HCT116 (cell line): ENCODE measurements around the gene STAG1. TPM values are rescaled to one million over a fixed set of nuclear protein-coding genes. Genes with fewer than 3 reads are reported as not detected.
A peak's percentile ranks its signal among the peaks of the same experiment; 100 is the strongest.
"Not testable (repeated sequence)": the region's sequence is repeated elsewhere in the genome, so short reads cannot be mapped to it uniquely, and the experiment has no call there.

ENCODE experiments used
- ATAC-seq: fragments of 200-7000 bp; cut with Tn5 transposase; 2 replicates; pipeline ENCODE4 v1.9.1; 2020; ENCODE audit warnings: mild to moderate bottlenecking, moderate library complexity
- BruUV-seq: library from RNA; stranded (reverse); fragments of 400-500 nt; replicated peaks from 2 replicates; lab custom pipeline; 2021; lab: Mats Ljungman, UMichigan
- CTCF ChIA-PET: fragments of 300-600 bp; sonication (Branson Sonifier 250); formaldehyde crosslinking; loops from one replicate; lab custom pipeline; 2021; ENCODE audit warnings: antibody characterized with exemption; lab: Charles Lee
- POLR2A ChIA-PET: fragments of 300-600, 350-600 bp; sonication (Branson Sonifier 250); formaldehyde crosslinking; loops from one replicate; lab custom pipeline; 2021; ENCODE audit warnings: antibody characterized with exemption; lab: Charles Lee
- RAD21 ChIA-PET, 2 experiments: fragments of 300-600 bp; sonication (Branson Sonifier 250); formaldehyde crosslinking; loops; one replicate each; lab custom pipeline; 2023; ENCODE audit warnings: low total read pairs in 2 of 2; ENCODE audit not compliant: uncharacterized antibody in 2 of 2, unreplicated experiment in 2 of 2, low non-redundant PET in 1 of 2; lab: Charles Lee
- DNase-seq: peaks from one replicate; pipeline ENCODE4 v3.0.0-alpha.2; 2010; ENCODE audit warnings: low read depth, low spot score
- H2AFZ ChIP-seq: fragments of 200-600 bp; shearing (Covaris generic), sonication (generic); 2 replicates; pipeline ENCODE4 v1.6.1; 2017; ENCODE audit warnings: low read depth, mixed run types, mixed read lengths, antibody characterized with exemption, low read length; ENCODE audit not compliant: poor library complexity, severe bottlenecking
- H3K27ac ChIP-seq: 2 replicates; pipeline ENCODE4 v1.5.1; 2012; ENCODE audit warnings: low read depth, low read length
- H3K27me3 ChIP-seq: fragments of 200-600 bp; sonication (generic); 2 replicates; pipeline ENCODE4 v1.6.1; 2016; ENCODE audit warnings: mixed run types, low read length, mixed read lengths; ENCODE audit not compliant: insufficient read depth
- H3K36me3 ChIP-seq, 2 experiments: fragments of 200-500 bp in 1 of 2; fragments of 200-600 bp in 1 of 2; sonication (Bioruptor generic) in 1 of 2; sonication (generic) in 1 of 2; 2 replicates each; pipeline versions ENCODE4 v1.5.1 to v1.6.1; 2014 to 2016; ENCODE audit warnings: low read length in 2 of 2, inconsistent platforms in 1 of 2, mixed read lengths in 1 of 2, mixed run types in 1 of 2; ENCODE audit not compliant: insufficient read depth in 2 of 2, control insufficient read depth in 1 of 2
- H3K4me1 ChIP-seq, 2 experiments: fragments of 200-600 bp in 1 of 2; sonication (generic) in 1 of 2; 2 replicates each; pipeline versions ENCODE4 v1.5.1 to v1.6.1; 2012 to 2017; ENCODE audit warnings: low read length in 2 of 2, inconsistent platforms in 1 of 2, mild to moderate bottlenecking in 1 of 2, mixed read lengths in 1 of 2, mixed run types in 1 of 2, moderate library complexity in 1 of 2; ENCODE audit not compliant: insufficient read depth in 2 of 2, control insufficient read depth in 1 of 2
- H3K4me2 ChIP-seq: fragments of 200-600 bp; sonication (generic); 2 replicates; pipeline ENCODE4 v1.6.1; 2017; ENCODE audit warnings: mixed run types, low read length, mixed read lengths
- H3K4me3 ChIP-seq, 2 experiments: fragments of 200-600 bp in 1 of 2; sonication (generic) in 1 of 2; replicated peaks in 1 of 2; 2 replicates each; pipeline ENCODE4 v1.5.1; 2011 to 2016; ENCODE audit warnings: low read length in 2 of 2, control low read depth in 1 of 2, low read depth in 1 of 2, mild to moderate bottlenecking in 1 of 2, mixed read lengths in 1 of 2, mixed run types in 1 of 2
- H3K79me2 ChIP-seq: fragments of 200-600 bp; sonication (generic); 2 replicates; pipeline ENCODE4 v1.6.1; 2017; ENCODE audit warnings: mild to moderate bottlenecking, mixed run types, low read length, moderate library complexity, mixed read lengths; ENCODE audit not compliant: insufficient read depth
- H3K9ac ChIP-seq: fragments of 200-600 bp; sonication (generic); 2 replicates; pipeline ENCODE4 v1.6.1; 2016; ENCODE audit warnings: low read length, mixed read lengths
- H3K9me2 ChIP-seq: fragments of 200-600 bp; sonication (generic), shearing (Covaris generic); 2 replicates; pipeline ENCODE4 v1.6.1; 2017; ENCODE audit warnings: mixed run types, mild to moderate bottlenecking, moderate library complexity; ENCODE audit not compliant: insufficient read depth
- H3K9me3 ChIP-seq, 2 experiments: fragments of 200-500 bp in 1 of 2; fragments of 200-600 bp in 1 of 2; sonication (Bioruptor generic) in 1 of 2; sonication (generic) in 1 of 2; 2 replicates each; pipeline ENCODE4 v1.6.1; 2014 to 2017; ENCODE audit warnings: low read length in 2 of 2, mixed read lengths in 2 of 2, inconsistent platforms in 1 of 2, low read depth in 1 of 2, mild to moderate bottlenecking in 1 of 2, mixed run types in 1 of 2, moderate library complexity in 1 of 2; ENCODE audit not compliant: control insufficient read depth in 1 of 2, insufficient read depth in 1 of 2
- H4K20me1 ChIP-seq: fragments of 200-600 bp; sonication (generic), shearing (Covaris generic); 2 replicates; pipeline ENCODE4 v1.6.1; 2017; ENCODE audit warnings: mixed run types, mild to moderate bottlenecking, moderate library complexity; ENCODE audit not compliant: insufficient read depth
- CTCF ChIP-seq, 3 experiments: fragments of 200-600 bp in 1 of 3; sonication (generic) in 1 of 3; IDR thresholded peaks in 2 of 3; conservative IDR thresholded peaks in 1 of 3; 2 replicates each; pipeline ENCODE4 v1.5.1; 2012 to 2017; ENCODE audit warnings: low read depth in 2 of 3, low read length in 2 of 3, antibody characterized with exemption in 1 of 3, borderline replicate concordance in 1 of 3, control low read depth in 1 of 3, mild to moderate bottlenecking in 1 of 3, mixed read lengths in 1 of 3, mixed run types in 1 of 3, moderate library complexity in 1 of 3; ENCODE audit not compliant: insufficient read depth in 1 of 3
- ELF1 ChIP-seq: IDR thresholded peaks from 2 replicates; pipeline ENCODE4 v1.6.1; 2012; ENCODE audit warnings: low read depth, borderline replicate concordance
- FOSL1 ChIP-seq: IDR thresholded peaks from 2 replicates; pipeline ENCODE4 v1.6.1; 2012; ENCODE audit warnings: low read depth
- JUND ChIP-seq: IDR thresholded peaks from 2 replicates; pipeline ENCODE4 v1.6.1; 2012
- POLR2A ChIP-seq: IDR thresholded peaks from 2 replicates; pipeline ENCODE4 v1.7.0; 2011; ENCODE audit warnings: borderline replicate concordance; ENCODE audit not compliant: insufficient read depth, insufficient read length; ENCODE audit errors: extremely low read depth
- TCF7L2 ChIP-seq: IDR thresholded peaks from 2 replicates; pipeline ENCODE4 v1.7.0; 2011; ENCODE audit warnings: borderline replicate concordance, inconsistent platforms; ENCODE audit not compliant: insufficient read depth, insufficient read length; ENCODE audit errors: extremely low read depth
- ZNF274 ChIP-seq: fragments of 200-500 bp; sonication (Bioruptor generic); IDR thresholded peaks from 2 replicates; pipeline ENCODE4 v1.6.1; 2014; ENCODE audit warnings: mild to moderate bottlenecking, low read depth, low read length, inconsistent platforms
- intact Hi-C: fragments of 100-400 bp; cut with micrococcal nuclease; formaldehyde crosslinking; loops from 2 replicates; pipeline ENCODE4 v1.10.0; 2022
- total RNA-seq: library from RNA; stranded (reverse); gene quantifications from one replicate; pipeline ENCODE4 v1.2.1, GENCODE V29; 2021; ENCODE audit not compliant: unreplicated experiment

The STAG1 gene
- total RNA-seq, 1 experiment from 2014 or later = 29.4 TPM

GRCh38 chr3:136606990-136607389 lies 145.2 kb downstream of the STAG1 start:
- ChIA-PET CTCF (no interaction called here), RAD21 (no interaction called here), POLR2A (no interaction called here)
- BruUV-seq = no TSS peak
- TF ChIP-seq FOSL1 (no peak), JUND (no peak), CTCF (IDR thresholded peaks at IDR 0.05 in 2 of 3, conservative IDR thresholded peaks at IDR 0.05 in 1 of 3; ENCODE audit: borderline replicate concordance in 1 of 3, insufficient read depth in 1 of 3, low read depth in 2 of 3, low read length in 2 of 3) (no peak), ZNF274 (no peak), POLR2A (no peak), TCF7L2 (no peak), ELF1 (no peak)
- H3K9ac ChIP-seq = no peak overlapping the region
- no peak overlapping the region for H3K4me3 ChIP-seq
- no peaks in the 10 kb centered on the region for H3K36me3 ChIP-seq
- no peak for DNase-seq
- H3K4me1 ChIP-seq = peaks cover 10 to 40% of the 10 kb centered on the region in 2 experiments
- no peak for ATAC-seq
- H3K79me2 ChIP-seq = peaks cover 15% of the 10 kb centered on the region
- intact Hi-C loops = no loop called here
- no peak overlapping the region for H3K27ac ChIP-seq
- no peak overlapping the region for H3K4me2 ChIP-seq
- H2AFZ ChIP-seq = no peak overlapping the region
- no peaks in the 10 kb centered on the region for H3K9me2 ChIP-seq
- no peaks in the 10 kb centered on the region for H4K20me1 ChIP-seq
- no peaks in the 10 kb centered on the region for H3K9me3 ChIP-seq
- no peaks in the 10 kb centered on the region for H3K27me3 ChIP-seq

- H3K9ac ChIP-seq, DNase-seq, CTCF ChIA-PET, H3K4me3 ChIP-seq, H2AFZ ChIP-seq, POLR2A ChIA-PET, H4K20me1 ChIP-seq, H3K27me3 ChIP-seq, H3K36me3 ChIP-seq, H3K27ac ChIP-seq, intact Hi-C loops, BruUV-seq, H3K9me2 ChIP-seq, H3K9me3 ChIP-seq, RAD21 ChIA-PET: not testable (repeated sequence)
- Histone ChIP-seq H3K4me2 (peak overlapping the region; percentile 41; the same call in 1 of the 2 replicates), H3K4me1 (peaks cover 10 to 40% of the 10 kb centered on the region in 2 experiments), H3K79me2 (peaks cover 20% of the 10 kb centered on the region)
- 0 out of 2 replicates have a peak, but pooled peaks have one; percentile 11 for TF ChIP-seq FOSL1
- peak; percentile 33; the same call in 1 of the 2 replicates for ATAC-seq
These were observed 146.0 kb downstream of the STAG1 start for GRCh38 chr3:136606216-136606615.
